Measurements from ENCODE around the gene SPP1. TPM values are rescaled to one million over a fixed set of nuclear protein-coding genes. Genes with fewer than 3 reads are reported as not detected.

Gene SPP1
- polyA plus RNA-seq, 1 donor (not counting 4 experiments of a cell fraction or from before 2014, with no cell fraction given): 0.84 TPM

GRCh38 chr4:87932718-87933141 lies 42.8 kb upstream of the SPP1 start:
- Histone ChIP-seq H3K27me3 (ENCODE audit: control insufficient read depth, extremely low read depth, insufficient read depth, low read length) (no peaks in the 10 kb centered on the region), H2AFZ (ENCODE audit: control insufficient read depth, low read length) (no peak overlapping the region), H3K36me3 (ENCODE audit: control insufficient read depth in 2 of 2, extremely low read depth in 1 of 2, insufficient read depth in 2 of 2, low read length in 2 of 2) (no peaks in the 10 kb centered on the region), H3K79me2 (ENCODE audit: control insufficient read depth, insufficient read depth, low read length) (no peaks in the 10 kb centered on the region), H3K4me2 (ENCODE audit: control insufficient read depth, extremely low read depth, insufficient read depth, low read depth, low read length) (no peak overlapping the region), H3K27ac (ENCODE audit: control insufficient read depth, insufficient read depth, low read length) (no peak overlapping the region), H3K4me3 (ENCODE audit: control insufficient read depth in 2 of 3, extremely low read depth in 1 of 3, insufficient read depth in 2 of 3, low read depth in 1 of 3, low read length in 3 of 3) (no peak overlapping the region), H4K20me1 (ENCODE audit: control insufficient read depth, extremely low read depth, insufficient read depth, low read length) (no peaks in the 10 kb centered on the region), H3K9me1 (ENCODE audit: control insufficient read depth, extremely low read depth, insufficient read depth, low read length) (no peaks in the 10 kb centered on the region), H3K4me1 (ENCODE audit: control insufficient read depth, extremely low read depth, insufficient read depth, low read length) (no peaks in the 10 kb centered on the region), H3K9me3 (ENCODE audit: control insufficient read depth, low read depth, low read length) (no peaks in the 10 kb centered on the region), H3K9ac (ENCODE audit: control insufficient read depth, extremely low read depth, insufficient read depth, low read length) (no peak overlapping the region)
- DNase-seq (ENCODE audit: low read depth, low spot score) (no peak), FAIRE-seq (no peak)
- TF ChIP-seq CTCF (optimal IDR thresholded peaks at IDR 0.05 in 1 of 3, IDR thresholded peaks at IDR 0.05 in 1 of 3, conservative IDR thresholded peaks at IDR 0.05 in 1 of 3; ENCODE audit: extremely low read depth in 1 of 3, insufficient read depth in 2 of 3, low read length in 3 of 3): no peak
- no peak for TF ChIP-seq EZH2 (IDR thresholded peaks at IDR 0.05; ENCODE audit: low read length)
- dilution Hi-C loops (cut with MboI; ENCODE audit: extremely low pct_ligation_motif_present, low sequenced_read_pairs): no loop called here

DNA sequence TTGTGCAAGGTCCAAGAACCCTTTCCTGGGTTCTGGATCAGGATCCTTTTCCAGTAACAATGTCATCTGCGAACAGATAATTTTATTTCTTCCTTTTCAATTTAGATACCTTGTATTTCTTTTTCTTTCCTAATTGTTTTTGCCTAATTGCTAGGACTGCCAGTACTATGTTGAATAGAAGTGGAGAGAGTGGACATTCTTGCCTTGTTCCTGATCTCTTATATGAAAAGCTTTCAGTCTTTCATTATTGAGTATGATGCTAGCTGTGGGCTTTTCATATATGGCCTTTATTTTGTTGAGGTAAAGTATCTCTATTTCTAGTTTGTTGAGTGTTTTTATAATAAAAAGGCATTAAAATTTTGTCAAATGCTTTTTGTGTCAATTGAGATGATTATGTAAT lies 42.2 kb upstream of the SPP1 start:
- Histone ChIP-seq H2AFZ (ENCODE audit: control insufficient read depth, low read length) (no peak overlapping the region), H3K4me2 (ENCODE audit: control insufficient read depth, extremely low read depth, insufficient read depth, low read depth, low read length) (no peak overlapping the region), H3K9me3 (ENCODE audit: control insufficient read depth, low read depth, low read length) (no peaks in the 10 kb centered on the region), H3K27ac (ENCODE audit: control insufficient read depth, insufficient read depth, low read length) (no peak overlapping the region), H3K27me3 (ENCODE audit: control insufficient read depth, extremely low read depth, insufficient read depth, low read length) (no peaks in the 10 kb centered on the region), H3K36me3 (ENCODE audit: control insufficient read depth in 2 of 2, extremely low read depth in 1 of 2, insufficient read depth in 2 of 2, low read length in 2 of 2) (no peaks in the 10 kb centered on the region), H3K4me3 (ENCODE audit: control insufficient read depth in 2 of 3, extremely low read depth in 1 of 3, insufficient read depth in 2 of 3, low read depth in 1 of 3, low read length in 3 of 3) (no peak overlapping the region), H3K9me1 (ENCODE audit: control insufficient read depth, extremely low read depth, insufficient read depth, low read length) (no peaks in the 10 kb centered on the region), H3K79me2 (ENCODE audit: control insufficient read depth, insufficient read depth, low read length) (no peaks in the 10 kb centered on the region), H4K20me1 (ENCODE audit: control insufficient read depth, extremely low read depth, insufficient read depth, low read length) (no peaks in the 10 kb centered on the region), H3K4me1 (ENCODE audit: control insufficient read depth, extremely low read depth, insufficient read depth, low read length) (no peaks in the 10 kb centered on the region), H3K9ac (ENCODE audit: control insufficient read depth, extremely low read depth, insufficient read depth, low read length) (no peak overlapping the region)
- DNase-seq (ENCODE audit: low read depth, low spot score) (no peak), FAIRE-seq (no peak)
- TF ChIP-seq EZH2 (IDR thresholded peaks at IDR 0.05; ENCODE audit: low read length) (no peak), CTCF (optimal IDR thresholded peaks at IDR 0.05 in 1 of 3, IDR thresholded peaks at IDR 0.05 in 1 of 3, conservative IDR thresholded peaks at IDR 0.05 in 1 of 3; ENCODE audit: extremely low read depth in 1 of 3, insufficient read depth in 2 of 3, low read length in 3 of 3) (no peak)
- dilution Hi-C loops (cut with MboI; ENCODE audit: extremely low pct_ligation_motif_present, low sequenced_read_pairs): no loop called here
